DOHH2 (cell line): ENCODE data around the gene SPOCK1.

ENCODE experiments used
- H3F3A ChIP-seq: fragments of 200-600 bp; sonication (generic), shearing (Covaris generic); 2 replicates; pipeline ENCODE4 v1.6.0; 2016; ENCODE audit warnings: antibody characterized with exemption, mild to moderate bottlenecking; ENCODE audit not compliant: control insufficient read depth, insufficient read depth
- H3K27ac ChIP-seq: fragments of 200-600 bp; sonication (generic); 2 replicates; pipeline ENCODE4 v1.5.1; 2014; ENCODE audit warnings: low read depth, mild to moderate bottlenecking, low read length, moderate library complexity
- H3K27me3 ChIP-seq: fragments of 200-600 bp; sonication (generic); 2 replicates; pipeline ENCODE4 v1.6.1; 2014; ENCODE audit warnings: mild to moderate bottlenecking, low read length, mixed read lengths; ENCODE audit not compliant: control insufficient read depth
- H3K36me3 ChIP-seq: fragments of 200-600 bp; sonication (generic); 2 replicates; pipeline ENCODE4 v1.6.1; 2014; ENCODE audit warnings: mild to moderate bottlenecking, low read length, moderate library complexity, mixed read lengths; ENCODE audit not compliant: control insufficient read depth
- H3K4me1 ChIP-seq: fragments of 200-600 bp; sonication (generic); 2 replicates; pipeline ENCODE4 v1.6.1; 2014; ENCODE audit warnings: mild to moderate bottlenecking, low read length, mixed read lengths; ENCODE audit not compliant: control insufficient read depth
- H3K4me2 ChIP-seq: fragments of 200-600 bp; sonication (generic); 2 replicates; pipeline ENCODE4 v1.6.0; 2014; ENCODE audit warnings: mild to moderate bottlenecking, low read length, moderate library complexity
- H3K4me3 ChIP-seq: fragments of 200-600 bp; sonication (generic); 2 replicates; pipeline ENCODE4 v1.5.1; 2014; ENCODE audit warnings: mild to moderate bottlenecking, low read length, mixed read lengths
- H3K79me2 ChIP-seq: fragments of 200-600 bp; sonication (generic); 2 replicates; pipeline ENCODE4 v1.6.1; 2014; ENCODE audit warnings: mild to moderate bottlenecking, low read length, mixed read lengths; ENCODE audit not compliant: control insufficient read depth
- H3K9me2 ChIP-seq: fragments of 200-600 bp; sonication (generic); replicated peaks from 2 replicates; pipeline ENCODE4 v1.6.1; 2014; ENCODE audit warnings: mild to moderate bottlenecking, low read length, mixed read lengths; ENCODE audit not compliant: control insufficient read depth
- H3K9me3 ChIP-seq: fragments of 200-600 bp; sonication (generic); 2 replicates; pipeline ENCODE4 v1.6.1; 2014; ENCODE audit warnings: antibody characterized with exemption, low read length, mixed read lengths; ENCODE audit not compliant: control insufficient read depth, insufficient read depth
- H4K20me1 ChIP-seq: fragments of 200-600 bp; sonication (generic); 2 replicates; pipeline ENCODE4 v1.6.0; 2014; ENCODE audit warnings: low read depth, mild to moderate bottlenecking, antibody characterized with exemption, low read length, moderate library complexity; ENCODE audit not compliant: control insufficient read depth, insufficient read depth
- EZH2phosphoT487 ChIP-seq: fragments of 200-600 bp; sonication (generic); IDR thresholded peaks from 2 replicates; pipeline ENCODE4 v1.6.1; 2017; ENCODE audit warnings: borderline replicate concordance, mild to moderate bottlenecking, antibody characterized with exemption, low read length, moderate library complexity, mixed read lengths
- TF ChIP-seq, protein P1 (sequence below): fragments of 200-600 bp; sonication (generic); IDR thresholded peaks from one replicate; pipeline ENCODE4 v1.5.1; 2014; ENCODE audit warnings: antibody characterized with exemption, mild to moderate bottlenecking, low read depth, low read length; ENCODE audit not compliant: poor library complexity, severe bottlenecking

Gene SPOCK1

DNA sequence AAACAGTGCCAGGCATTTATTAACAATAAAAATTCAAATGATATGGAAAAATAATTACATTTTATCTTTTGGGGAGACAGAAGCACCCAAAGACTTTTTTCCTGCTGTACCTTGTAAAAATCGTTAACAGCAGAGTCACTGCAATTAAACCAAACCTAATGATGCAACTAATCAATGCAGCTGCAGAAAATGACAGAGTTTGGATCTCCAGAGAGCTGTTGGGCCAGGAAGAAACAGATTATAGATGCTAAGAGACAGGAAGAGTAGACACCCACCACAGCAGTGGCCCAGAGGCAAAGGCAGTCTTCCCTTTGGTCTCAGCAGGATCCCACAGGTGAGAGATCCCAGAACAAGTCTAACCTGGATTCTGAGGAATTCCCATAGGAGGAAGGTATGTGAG is 53.0 kb downstream of the SPOCK1 start:
- H3K4me2 ChIP-seq = no peak overlapping the region
- H3K9me3 ChIP-seq = no peaks in the 10 kb centered on the region
- H4K20me1 ChIP-seq = no peaks in the 10 kb centered on the region
- H3K36me3 ChIP-seq = no peaks in the 10 kb centered on the region
- no peak overlapping the region for H3K4me3 ChIP-seq
- H3K79me2 ChIP-seq = no peaks in the 10 kb centered on the region
- 0 out of 2 replicates have a peak, but pooled peaks cover 2% of the 10 kb centered on the region for H3K27me3 ChIP-seq
- H3K27ac ChIP-seq = no peak overlapping the region
- no peaks in the 10 kb centered on the region for H3K4me1 ChIP-seq
- H3K9me2 ChIP-seq = no peaks in the 10 kb centered on the region
- no peak for TF ChIP-seq EZH2phosphoT487
- TF ChIP-seq, protein P1, sequence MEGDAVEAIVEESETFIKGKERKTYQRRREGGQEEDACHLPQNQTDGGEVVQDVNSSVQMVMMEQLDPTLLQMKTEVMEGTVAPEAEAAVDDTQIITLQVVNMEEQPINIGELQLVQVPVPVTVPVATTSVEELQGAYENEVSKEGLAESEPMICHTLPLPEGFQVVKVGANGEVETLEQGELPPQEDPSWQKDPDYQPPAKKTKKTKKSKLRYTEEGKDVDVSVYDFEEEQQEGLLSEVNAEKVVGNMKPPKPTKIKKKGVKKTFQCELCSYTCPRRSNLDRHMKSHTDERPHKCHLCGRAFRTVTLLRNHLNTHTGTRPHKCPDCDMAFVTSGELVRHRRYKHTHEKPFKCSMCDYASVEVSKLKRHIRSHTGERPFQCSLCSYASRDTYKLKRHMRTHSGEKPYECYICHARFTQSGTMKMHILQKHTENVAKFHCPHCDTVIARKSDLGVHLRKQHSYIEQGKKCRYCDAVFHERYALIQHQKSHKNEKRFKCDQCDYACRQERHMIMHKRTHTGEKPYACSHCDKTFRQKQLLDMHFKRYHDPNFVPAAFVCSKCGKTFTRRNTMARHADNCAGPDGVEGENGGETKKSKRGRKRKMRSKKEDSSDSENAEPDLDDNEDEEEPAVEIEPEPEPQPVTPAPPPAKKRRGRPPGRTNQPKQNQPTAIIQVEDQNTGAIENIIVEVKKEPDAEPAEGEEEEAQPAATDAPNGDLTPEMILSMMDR = no peak
- no peaks in the 10 kb centered on the region for H3F3A ChIP-seq

DNA sequence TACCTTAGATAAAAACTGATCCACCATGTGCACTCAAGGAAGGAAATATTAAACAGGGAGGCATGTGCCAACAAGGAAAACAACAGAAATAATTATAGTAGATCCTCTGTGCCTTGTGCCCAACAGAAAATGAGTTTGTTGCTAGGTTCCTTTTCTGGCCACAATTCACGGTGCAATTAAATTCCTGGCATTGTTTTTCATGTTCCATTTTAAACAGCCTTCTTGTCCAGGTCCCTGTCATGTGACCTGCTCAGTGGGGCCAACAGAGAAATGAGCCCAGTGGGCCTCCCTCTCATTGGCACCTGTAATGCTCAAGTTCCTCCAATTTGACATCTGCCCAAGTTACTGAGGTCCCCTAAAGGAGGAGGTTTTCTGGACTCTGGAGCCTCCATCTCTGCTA is 56.5 kb downstream of the SPOCK1 start:
- Histone ChIP-seq H3K79me2 (no peaks in the 10 kb centered on the region), H3K27me3 (peaks cover 5% of the 10 kb centered on the region; the same call in 1 of the 2 replicates), H3K4me3 (no peak overlapping the region), H3F3A (no peaks in the 10 kb centered on the region), H3K4me2 (no peak overlapping the region), H3K9me2 (no peaks in the 10 kb centered on the region), H3K9me3 (no peaks in the 10 kb centered on the region), H4K20me1 (no peaks in the 10 kb centered on the region), H3K4me1 (no peaks in the 10 kb centered on the region), H3K27ac (no peak overlapping the region), H3K36me3 (no peaks in the 10 kb centered on the region)
- TF ChIP-seq, protein P1 = no peak
- no peak for TF ChIP-seq EZH2phosphoT487

DNA sequence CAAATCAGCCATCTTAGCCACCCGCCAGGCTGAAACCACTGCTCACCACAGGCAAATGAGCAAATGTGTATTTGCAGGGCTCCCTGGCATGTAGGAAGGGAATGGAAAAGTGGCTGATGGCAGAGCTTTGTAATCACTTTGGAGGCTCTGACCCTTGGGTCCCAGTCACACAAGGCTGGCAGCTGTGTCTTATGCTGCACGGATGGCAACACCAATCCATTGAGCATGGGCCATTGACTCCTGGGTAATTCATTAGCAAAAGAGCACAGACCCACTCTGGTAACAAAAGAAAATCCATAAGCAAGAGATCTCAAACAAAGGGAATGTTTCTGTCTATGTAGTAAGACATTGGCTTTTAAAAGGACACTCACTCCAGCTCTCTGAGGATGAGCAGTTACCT is 57.6 kb downstream of the SPOCK1 start:
- no peaks in the 10 kb centered on the region for H3K4me1 ChIP-seq
- no peak overlapping the region for H3K4me2 ChIP-seq
- TF ChIP-seq, protein P1 = no peak
- no peak for TF ChIP-seq EZH2phosphoT487
- H3K27ac ChIP-seq = no peak overlapping the region
- no peaks in the 10 kb centered on the region for H3K36me3 ChIP-seq
- no peaks in the 10 kb centered on the region for H4K20me1 ChIP-seq
- no peaks in the 10 kb centered on the region for H3K9me2 ChIP-seq
- H3K27me3 ChIP-seq = peaks cover 3% of the 10 kb centered on the region; the same call in 1 of the 2 replicates
- no peaks in the 10 kb centered on the region for H3K79me2 ChIP-seq
- no peak overlapping the region for H3K4me3 ChIP-seq
- no peaks in the 10 kb centered on the region for H3K9me3 ChIP-seq
- H3F3A ChIP-seq = no peaks in the 10 kb centered on the region
